ENCODE data around the gene TYMS.

Gene TYMS

GRCh38 chr18:657311-658000, at the start of gene TYMS:
TYMS (plus strand) TSS chr18:657653; CDS start chr18:657743, 90 bp downstream.
- DNase-seq: peak in 1 of 2 donors; percentile 28

GRCh38 chr18:607930-608329, 49.5 kb upstream of the TYMS start:
- no peak for DNase-seq

GRCh38 chr18:610214-610928, 47.1 kb upstream of the TYMS start:
- no peak for DNase-seq

GRCh38 chr18:612156-612555, 45.3 kb upstream of the TYMS start:
- DNase-seq: no peak

- no peak for DNase-seq
These were observed 43.3 kb upstream of the TYMS start for GRCh38 chr18:614193-614592.

- peak in 1 of 2 donors; percentile 3 for DNase-seq
These were observed 42.3 kb upstream of the TYMS start for GRCh38 chr18:615092-615521.

- DNase-seq: no peak
These were observed 41.7 kb upstream of the TYMS start for GRCh38 chr18:615773-616172.

- peak in 1 of 2 donors; percentile 46 for DNase-seq
These were observed 41.0 kb upstream of the TYMS start for GRCh38 chr18:616380-616995.

GRCh38 chr18:617970-618504, 39.4 kb upstream of the TYMS start:
- DNase-seq: no peak

GRCh38 chr18:618618-619017, 38.8 kb upstream of the TYMS start:
- no peak for DNase-seq

- DNase-seq: no peak
These were observed 36.0 kb upstream of the TYMS start for GRCh38 chr18:621291-622043.

- no peak for DNase-seq
These were observed 35.2 kb upstream of the TYMS start for GRCh38 chr18:622289-622688.

- DNase-seq: peak; percentile 29 to 64
These were observed 33.5 kb upstream of the TYMS start for GRCh38 chr18:623761-624620.

- DNase-seq: no peak
These were observed 30.2 kb upstream of the TYMS start for GRCh38 chr18:627231-627630.

GRCh38 chr18:629269-630150, 27.9 kb upstream of the TYMS start:
- DNase-seq: no peak

GRCh38 chr18:631560-631959, 25.9 kb upstream of the TYMS start:
- DNase-seq: no peak

- DNase-seq: no peak
These were observed 22.9 kb upstream of the TYMS start for GRCh38 chr18:634551-635045.

- DNase-seq: no peak
These were observed 22.3 kb upstream of the TYMS start for GRCh38 chr18:635171-635570.

GRCh38 chr18:641224-641623, 16.2 kb upstream of the TYMS start:
- no peak for DNase-seq

GRCh38 chr18:644395-645004, 13.0 kb upstream of the TYMS start:
- no peak for DNase-seq
